Panc1 (cell line): ENCODE measurements around the gene KCNE4.

Source experiments
- POLR2AphosphoS5 ChIP-seq: IDR thresholded peaks from 2 replicates; pipeline ENCODE4 v1.6.1; 2012; ENCODE audit warnings: mild to moderate bottlenecking, low read depth, low read length, moderate library complexity
- SIN3A ChIP-seq: IDR thresholded peaks from 2 replicates; pipeline ENCODE4 v1.6.1; 2012; ENCODE audit warnings: low read depth, mild to moderate bottlenecking, low read length, moderate library complexity, borderline replicate concordance; ENCODE audit not compliant: insufficient read depth
- TF ChIP-seq, protein P1 (sequence below), 2 experiments: IDR thresholded peaks; 2 replicates each; pipeline ENCODE4 v1.6.1; 2011 to 2012; ENCODE audit warnings: low read depth in 2 of 2, control low read depth in 1 of 2, low read length in 1 of 2, mild to moderate bottlenecking in 1 of 2, moderate library complexity in 1 of 2; ENCODE audit not compliant: insufficient read depth in 1 of 2
- TF ChIP-seq, protein P2 (sequence below): fragments of 450-650 bp; IDR thresholded peaks from 2 replicates; pipeline ENCODE4 v1.5.1; 2017; ENCODE audit warnings: mild to moderate bottlenecking

DNA sequence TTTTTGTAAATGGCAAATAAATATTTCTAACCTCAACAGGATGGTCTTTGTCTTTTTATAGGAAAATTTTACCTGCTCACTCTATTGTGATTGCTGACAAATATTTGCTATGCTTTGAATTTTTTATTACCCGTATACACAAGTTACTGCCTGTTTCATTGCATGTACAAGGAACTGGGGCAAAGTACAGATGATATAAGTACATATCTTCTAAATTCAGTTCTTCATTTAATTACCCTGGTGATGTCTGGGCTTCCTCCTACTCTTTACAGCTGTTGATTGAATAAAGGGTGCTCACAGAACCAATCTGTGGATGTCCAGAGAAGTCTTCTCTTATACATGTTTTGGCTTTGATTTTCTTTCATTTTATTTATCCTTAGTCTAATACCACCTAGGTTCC is 26.5 kb downstream of the KCNE4 start:
- TF ChIP-seq SIN3A (no peak), POLR2AphosphoS5 (no peak)
- TF ChIP-seq, protein P1, sequence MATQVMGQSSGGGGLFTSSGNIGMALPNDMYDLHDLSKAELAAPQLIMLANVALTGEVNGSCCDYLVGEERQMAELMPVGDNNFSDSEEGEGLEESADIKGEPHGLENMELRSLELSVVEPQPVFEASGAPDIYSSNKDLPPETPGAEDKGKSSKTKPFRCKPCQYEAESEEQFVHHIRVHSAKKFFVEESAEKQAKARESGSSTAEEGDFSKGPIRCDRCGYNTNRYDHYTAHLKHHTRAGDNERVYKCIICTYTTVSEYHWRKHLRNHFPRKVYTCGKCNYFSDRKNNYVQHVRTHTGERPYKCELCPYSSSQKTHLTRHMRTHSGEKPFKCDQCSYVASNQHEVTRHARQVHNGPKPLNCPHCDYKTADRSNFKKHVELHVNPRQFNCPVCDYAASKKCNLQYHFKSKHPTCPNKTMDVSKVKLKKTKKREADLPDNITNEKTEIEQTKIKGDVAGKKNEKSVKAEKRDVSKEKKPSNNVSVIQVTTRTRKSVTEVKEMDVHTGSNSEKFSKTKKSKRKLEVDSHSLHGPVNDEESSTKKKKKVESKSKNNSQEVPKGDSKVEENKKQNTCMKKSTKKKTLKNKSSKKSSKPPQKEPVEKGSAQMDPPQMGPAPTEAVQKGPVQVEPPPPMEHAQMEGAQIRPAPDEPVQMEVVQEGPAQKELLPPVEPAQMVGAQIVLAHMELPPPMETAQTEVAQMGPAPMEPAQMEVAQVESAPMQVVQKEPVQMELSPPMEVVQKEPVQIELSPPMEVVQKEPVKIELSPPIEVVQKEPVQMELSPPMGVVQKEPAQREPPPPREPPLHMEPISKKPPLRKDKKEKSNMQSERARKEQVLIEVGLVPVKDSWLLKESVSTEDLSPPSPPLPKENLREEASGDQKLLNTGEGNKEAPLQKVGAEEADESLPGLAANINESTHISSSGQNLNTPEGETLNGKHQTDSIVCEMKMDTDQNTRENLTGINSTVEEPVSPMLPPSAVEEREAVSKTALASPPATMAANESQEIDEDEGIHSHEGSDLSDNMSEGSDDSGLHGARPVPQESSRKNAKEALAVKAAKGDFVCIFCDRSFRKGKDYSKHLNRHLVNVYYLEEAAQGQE (IDR thresholded peaks at IDR 0.05; ENCODE audit: insufficient read depth in 1 of 2, low read depth in 2 of 2, low read length in 1 of 2), result no peak
- TF ChIP-seq, protein P2, sequence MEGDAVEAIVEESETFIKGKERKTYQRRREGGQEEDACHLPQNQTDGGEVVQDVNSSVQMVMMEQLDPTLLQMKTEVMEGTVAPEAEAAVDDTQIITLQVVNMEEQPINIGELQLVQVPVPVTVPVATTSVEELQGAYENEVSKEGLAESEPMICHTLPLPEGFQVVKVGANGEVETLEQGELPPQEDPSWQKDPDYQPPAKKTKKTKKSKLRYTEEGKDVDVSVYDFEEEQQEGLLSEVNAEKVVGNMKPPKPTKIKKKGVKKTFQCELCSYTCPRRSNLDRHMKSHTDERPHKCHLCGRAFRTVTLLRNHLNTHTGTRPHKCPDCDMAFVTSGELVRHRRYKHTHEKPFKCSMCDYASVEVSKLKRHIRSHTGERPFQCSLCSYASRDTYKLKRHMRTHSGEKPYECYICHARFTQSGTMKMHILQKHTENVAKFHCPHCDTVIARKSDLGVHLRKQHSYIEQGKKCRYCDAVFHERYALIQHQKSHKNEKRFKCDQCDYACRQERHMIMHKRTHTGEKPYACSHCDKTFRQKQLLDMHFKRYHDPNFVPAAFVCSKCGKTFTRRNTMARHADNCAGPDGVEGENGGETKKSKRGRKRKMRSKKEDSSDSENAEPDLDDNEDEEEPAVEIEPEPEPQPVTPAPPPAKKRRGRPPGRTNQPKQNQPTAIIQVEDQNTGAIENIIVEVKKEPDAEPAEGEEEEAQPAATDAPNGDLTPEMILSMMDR, result no peak
